Measurements from ENCODE around the gene HECTD2.

Gene HECTD2

DNA sequence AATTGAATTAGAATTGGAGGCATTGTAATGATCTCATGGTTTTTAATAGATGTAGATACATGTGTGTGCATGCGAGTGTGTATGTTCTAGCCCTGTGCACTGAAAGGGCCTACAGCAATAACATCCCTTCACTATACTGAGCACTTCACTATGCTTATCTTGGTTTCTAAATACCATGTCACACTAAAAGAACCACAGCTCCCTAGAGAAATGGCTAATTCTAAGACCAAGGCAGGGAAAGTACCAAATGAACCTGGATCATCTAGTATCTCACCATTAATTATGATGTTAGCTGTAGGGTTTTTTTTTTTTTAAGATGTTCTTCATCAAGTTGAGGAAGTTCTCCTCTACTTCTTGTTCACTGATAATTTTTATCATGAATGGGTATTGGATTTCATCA, 55.1 kb downstream of the HECTD2 start:
- peaks cover 0 to 13% (median 0%) of the 10 kb centered on the region in 4 donors for H3K4me1 ChIP-seq
- DNase-seq: no peak
- TF ChIP-seq, protein P1, sequence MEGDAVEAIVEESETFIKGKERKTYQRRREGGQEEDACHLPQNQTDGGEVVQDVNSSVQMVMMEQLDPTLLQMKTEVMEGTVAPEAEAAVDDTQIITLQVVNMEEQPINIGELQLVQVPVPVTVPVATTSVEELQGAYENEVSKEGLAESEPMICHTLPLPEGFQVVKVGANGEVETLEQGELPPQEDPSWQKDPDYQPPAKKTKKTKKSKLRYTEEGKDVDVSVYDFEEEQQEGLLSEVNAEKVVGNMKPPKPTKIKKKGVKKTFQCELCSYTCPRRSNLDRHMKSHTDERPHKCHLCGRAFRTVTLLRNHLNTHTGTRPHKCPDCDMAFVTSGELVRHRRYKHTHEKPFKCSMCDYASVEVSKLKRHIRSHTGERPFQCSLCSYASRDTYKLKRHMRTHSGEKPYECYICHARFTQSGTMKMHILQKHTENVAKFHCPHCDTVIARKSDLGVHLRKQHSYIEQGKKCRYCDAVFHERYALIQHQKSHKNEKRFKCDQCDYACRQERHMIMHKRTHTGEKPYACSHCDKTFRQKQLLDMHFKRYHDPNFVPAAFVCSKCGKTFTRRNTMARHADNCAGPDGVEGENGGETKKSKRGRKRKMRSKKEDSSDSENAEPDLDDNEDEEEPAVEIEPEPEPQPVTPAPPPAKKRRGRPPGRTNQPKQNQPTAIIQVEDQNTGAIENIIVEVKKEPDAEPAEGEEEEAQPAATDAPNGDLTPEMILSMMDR (IDR thresholded peaks at IDR 0.05): no peak
- no peaks in the 10 kb centered on the region for H3K27me3 ChIP-seq
- H3K36me3 ChIP-seq: peaks cover 45 to 65% (median 65%) of the 10 kb centered on the region in 3 donors
- H3K27ac ChIP-seq: no peak overlapping the region
- no peaks in the 10 kb centered on the region for H3K9me3 ChIP-seq
- no peak overlapping the region for H3K4me3 ChIP-seq
- intact Hi-C loops (cut with DNase I; ENCODE audit: low total_unique reads): no loop called here

DNA sequence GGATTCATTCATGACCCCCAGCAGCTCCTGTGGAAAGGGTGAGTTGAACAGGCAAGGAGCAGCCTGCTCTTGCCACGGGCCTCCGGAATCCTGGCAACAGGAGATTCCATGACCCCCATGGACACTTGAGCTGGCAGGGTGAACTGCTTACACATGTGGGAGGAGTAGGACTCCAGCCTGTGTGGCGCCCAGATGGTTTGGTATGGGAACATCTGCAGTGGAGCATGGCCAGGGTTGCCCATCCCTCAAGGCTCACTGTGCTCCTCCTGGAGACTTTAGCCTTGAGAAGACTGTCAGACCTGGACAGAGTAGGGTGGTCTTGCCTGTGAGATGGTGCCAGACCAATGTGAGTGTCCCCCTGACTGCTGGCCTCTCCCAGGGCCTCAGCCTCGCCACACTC, 57.0 kb downstream of the HECTD2 start:
- Histone ChIP-seq H3K4me3 (no peak overlapping the region), H3K27me3 (no peaks in the 10 kb centered on the region), H3K27ac (no peak overlapping the region), H3K9me3 (no peaks in the 10 kb centered on the region), H3K36me3 (peaks cover 35 to 60% (median 51%) of the 10 kb centered on the region in 3 donors), H3K4me1 (peaks cover 0 to 3% (median 0%) of the 10 kb centered on the region in 4 donors)
- no peak for DNase-seq
- TF ChIP-seq, protein P1 (IDR thresholded peaks at IDR 0.05): no peak
- intact Hi-C loops (cut with DNase I; ENCODE audit: low total_unique reads): no loop called here

DNA sequence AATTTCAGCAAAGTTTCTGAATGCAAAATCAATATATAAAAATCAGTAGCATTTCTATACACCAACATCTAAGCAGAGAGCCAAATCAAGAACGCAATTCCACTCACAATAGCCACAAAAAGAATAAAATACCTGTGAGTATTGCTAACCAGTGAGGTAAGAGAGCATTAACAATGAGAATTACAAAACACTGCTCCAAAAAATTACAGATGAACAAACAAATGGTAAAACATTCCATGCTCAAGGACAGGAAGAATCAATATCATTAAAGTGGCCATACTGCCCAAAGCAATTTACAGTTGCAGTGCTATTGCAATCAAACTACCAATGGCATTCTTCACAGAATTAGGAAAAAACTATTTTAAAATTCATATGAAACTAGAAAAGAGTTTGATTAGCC, 61.5 kb downstream of the HECTD2 start:
- H3K4me1 ChIP-seq: no peaks in the 10 kb centered on the region
- peaks cover 14 to 16% (median 16%) of the 10 kb centered on the region in 3 donors for H3K36me3 ChIP-seq
- no peak overlapping the region for H3K27ac ChIP-seq
- no peak overlapping the region for H3K4me3 ChIP-seq
- intact Hi-C loops (cut with DNase I; ENCODE audit: low total_unique reads): no loop called here
- DNase-seq: no peak
- no peaks in the 10 kb centered on the region for H3K9me3 ChIP-seq
- H3K27me3 ChIP-seq: no peaks in the 10 kb centered on the region
- TF ChIP-seq, protein P1 (IDR thresholded peaks at IDR 0.05): no peak

DNA sequence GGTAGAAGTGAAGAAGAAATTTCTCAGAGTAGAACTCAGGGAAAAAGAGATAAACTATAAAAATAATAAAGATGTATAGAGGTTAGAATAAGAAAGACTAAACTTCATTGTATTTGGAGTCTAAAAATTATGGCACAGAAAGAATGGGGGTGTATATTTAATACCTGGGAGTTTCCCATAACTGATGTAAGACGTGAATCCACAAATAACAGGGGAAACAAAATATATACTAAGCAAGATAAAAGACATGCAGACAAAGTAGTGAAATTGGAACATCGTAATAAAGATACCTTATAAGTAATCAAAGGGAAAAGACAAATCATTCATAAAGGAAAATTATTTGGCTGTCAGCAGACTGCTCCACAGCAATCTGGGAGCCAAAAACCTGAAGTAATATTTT, 62.8 kb downstream of the HECTD2 start:
- DNase-seq: no peak
- Histone ChIP-seq H3K4me1 (no peaks in the 10 kb centered on the region), H3K27me3 (no peaks in the 10 kb centered on the region), H3K4me3 (no peak overlapping the region), H3K36me3 (peaks cover 3 to 4% (median 3%) of the 10 kb centered on the region in 3 donors), H3K27ac (no peak overlapping the region), H3K9me3 (no peaks in the 10 kb centered on the region)
- intact Hi-C loops (cut with DNase I; ENCODE audit: low total_unique reads): no loop called here
- TF ChIP-seq, protein P1 (IDR thresholded peaks at IDR 0.05): no peak

DNA sequence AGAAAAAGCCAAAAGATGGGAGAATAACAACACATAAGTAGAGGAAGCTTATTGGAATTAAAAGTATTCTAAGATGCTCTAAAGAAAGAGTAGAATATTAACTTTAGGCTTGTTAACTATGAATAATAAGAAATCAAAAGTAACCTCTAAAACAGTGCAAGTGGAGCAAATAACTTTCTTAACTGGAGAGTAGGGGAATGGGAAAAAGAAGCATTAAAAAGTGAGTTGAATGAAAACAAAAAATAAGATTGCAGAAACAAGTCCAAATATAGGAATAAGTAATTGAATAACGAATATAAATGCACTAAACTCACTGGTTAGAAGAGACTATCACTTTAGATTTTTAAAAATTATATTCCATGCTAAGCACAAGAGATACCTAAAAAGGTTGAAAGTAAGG, 63.9 kb downstream of the HECTD2 start:
- Histone ChIP-seq H3K4me1 (no peaks in the 10 kb centered on the region), H3K36me3 (peaks cover 0 to 4% (median 0%) of the 10 kb centered on the region in 3 donors), H3K9me3 (no peaks in the 10 kb centered on the region), H3K4me3 (no peak overlapping the region), H3K27ac (no peak overlapping the region), H3K27me3 (no peaks in the 10 kb centered on the region)
- intact Hi-C loops (cut with DNase I; ENCODE audit: low total_unique reads): no loop called here
- TF ChIP-seq, protein P1 (IDR thresholded peaks at IDR 0.05): no peak
- DNase-seq: no peak

DNA sequence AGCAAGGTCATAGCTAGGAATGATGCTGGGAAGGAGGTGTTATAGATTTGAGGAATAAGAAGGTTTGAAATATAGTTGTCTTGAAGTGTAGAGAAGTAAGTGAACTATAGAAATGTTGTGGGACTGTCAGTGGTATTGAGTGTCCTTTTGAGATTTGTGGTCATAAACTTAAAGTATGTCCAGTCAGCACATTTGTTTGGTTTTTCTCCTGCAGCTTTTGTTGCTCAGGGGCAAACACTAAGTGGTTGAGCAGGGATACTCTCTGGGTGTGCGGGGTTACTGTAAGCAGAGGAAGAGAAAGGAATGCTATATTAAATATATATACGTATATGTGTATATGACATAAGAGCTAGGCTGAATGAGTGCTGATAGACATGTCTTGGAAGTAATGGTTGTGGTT, 67.1 kb downstream of the HECTD2 start:
- Histone ChIP-seq H3K9me3 (no peaks in the 10 kb centered on the region), H3K4me3 (no peak overlapping the region), H3K36me3 (peaks cover 0 to 4% (median 0%) of the 10 kb centered on the region in 3 donors), H3K27me3 (no peaks in the 10 kb centered on the region), H3K4me1 (no peaks in the 10 kb centered on the region), H3K27ac (no peak overlapping the region)
- TF ChIP-seq, protein P1 (IDR thresholded peaks at IDR 0.05): no peak
- DNase-seq: no peak
- intact Hi-C loops (cut with DNase I; ENCODE audit: low total_unique reads): no loop called here

All from tibial artery (tissue), 4 donors.